H1 (cell line): ENCODE data around the gene OR5H15. TPM values are rescaled to one million over a fixed set of nuclear protein-coding genes. Genes with fewer than 3 reads are reported as not detected.

Experiments
- ASH2L ChIP-seq: fragments of 200-600, 300-600 bp; sonication (generic); IDR thresholded peaks from one replicate; pipeline ENCODE4 v1.7.1; 2017; ENCODE audit warnings: low read length
- E2F6 ChIP-seq: IDR thresholded peaks from 2 replicates; pipeline ENCODE4 v1.6.1; 2012; ENCODE audit warnings: inconsistent platforms
- EP300 ChIP-seq, 2 experiments: IDR thresholded peaks; 1 replicate in 1 of 2; 2 replicates in 1 of 2; pipeline ENCODE4 v1.6.1; 2011 to 2012; ENCODE audit warnings: low read depth in 2 of 2, low read length in 2 of 2, mild to moderate bottlenecking in 2 of 2, borderline replicate concordance in 1 of 2, inconsistent platforms in 1 of 2, moderate library complexity in 1 of 2
- polyA plus RNA-seq, 7 experiments: library from polyadenylated mRNA; depleted of rRNA in 3 of 7; stranded (reverse) in 5 of 7; unstranded in 2 of 7; fragments of >200 nt in 5 of 7; fragments of 200-250 nt in 2 of 7; gene quantifications; 1 replicate in 5 of 7; 2 replicates in 1 of 7; 4 replicates in 1 of 7; pipeline versions ENCODE4 v1.2.1 to v1.2.3, GENCODE V29; 2011 to 2013; ENCODE audit warnings: missing spikeins in 2 of 7, mixed read lengths in 2 of 7
- total RNA-seq: library from RNA; stranded (reverse); fragmentation: NEBNext Ultra II Directional; extraction: Animal tissue kit (Norgen Biotek cat#: 25700); gene quantifications from 2 replicates; pipeline ENCODE4 v1.2.1, GENCODE V29; 2021
- TF ChIP-seq, protein P1 (sequence below): IDR thresholded peaks from 2 replicates; pipeline ENCODE4 v1.6.1; 2011; ENCODE audit warnings: low read length, improper control_type of control experiment

The OR5H15 gene
- total and polyA plus RNA-seq, 2 of the 8 experiments (the other 6 are each of a cell fraction or from before 2014, with no cell fraction given) = not detected

DNA sequence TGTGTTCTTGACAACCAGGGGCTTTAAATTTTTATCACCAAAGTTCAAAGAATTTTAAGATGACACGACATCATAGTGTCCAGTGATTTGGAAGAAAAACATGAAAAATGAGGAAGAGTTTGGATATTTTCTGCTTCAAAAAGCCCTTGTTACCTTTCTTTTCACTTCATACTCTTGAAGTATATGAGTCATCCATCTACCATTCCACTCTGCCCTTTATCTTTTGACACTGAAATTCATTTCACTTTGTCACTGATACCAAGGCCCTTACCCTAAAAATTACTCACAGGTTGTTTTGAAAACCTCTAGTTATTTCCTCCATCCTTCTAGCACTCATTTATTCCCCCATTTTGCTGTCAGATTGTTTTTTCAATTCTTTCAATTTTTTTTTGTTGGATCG is 42.7 kb downstream of the OR5H15 start (continued):
- TF ChIP-seq, protein P1, sequence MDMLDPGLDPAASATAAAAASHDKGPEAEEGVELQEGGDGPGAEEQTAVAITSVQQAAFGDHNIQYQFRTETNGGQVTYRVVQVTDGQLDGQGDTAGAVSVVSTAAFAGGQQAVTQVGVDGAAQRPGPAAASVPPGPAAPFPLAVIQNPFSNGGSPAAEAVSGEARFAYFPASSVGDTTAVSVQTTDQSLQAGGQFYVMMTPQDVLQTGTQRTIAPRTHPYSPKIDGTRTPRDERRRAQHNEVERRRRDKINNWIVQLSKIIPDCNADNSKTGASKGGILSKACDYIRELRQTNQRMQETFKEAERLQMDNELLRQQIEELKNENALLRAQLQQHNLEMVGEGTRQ = no peak
- no peak for TF ChIP-seq ASH2L
- no peak for TF ChIP-seq E2F6
- TF ChIP-seq EP300 (IDR thresholded peaks at IDR 0.05; ENCODE audit: borderline replicate concordance in 1 of 2, low read depth in 2 of 2, low read length in 2 of 2) = no peak
